AG09319 (cell line): Measurements from ENCODE around the gene UGT1A3.

ENCODE experiments used
- DNase-seq: peaks from one replicate; pipeline ENCODE4 v3.0.0-alpha.2; 2010; ENCODE audit warnings: low read depth; ENCODE audit errors: extremely low read depth
- CTCF ChIP-seq: IDR thresholded peaks from 2 replicates; pipeline ENCODE4 v1.5.1; 2011; ENCODE audit warnings: low read depth, mild to moderate bottlenecking, inconsistent platforms, low read length, moderate library complexity

UGT1A3 gene

GRCh38 chr2:233800208-233800607 lies 71.4 kb downstream of the UGT1A3 start:
- no peak for DNase-seq
- no peak for TF ChIP-seq CTCF

GRCh38 chr2:233801357-233802131 lies 72.7 kb downstream of the UGT1A3 start:
- DNase-seq, result no peak
- TF ChIP-seq CTCF, result no peak

- TF ChIP-seq CTCF, result no peak
- no peak for DNase-seq
Observed at GRCh38 chr2:233802132-233802815, 73.4 kb downstream of the UGT1A3 start.

GRCh38 chr2:233803292-233803911 lies 74.6 kb downstream of the UGT1A3 start:
- no peak for TF ChIP-seq CTCF
- no peak for DNase-seq

- DNase-seq, result no peak
- no peak for TF ChIP-seq CTCF
Observed at GRCh38 chr2:233803994-233804393, 75.2 kb downstream of the UGT1A3 start.

GRCh38 chr2:233807215-233807865 lies 78.5 kb downstream of the UGT1A3 start:
- no peak for TF ChIP-seq CTCF
- no peak for DNase-seq
